Kidney tubule cell (primary cell): ENCODE data around the gene OGFR.
A peak's percentile ranks its signal among the peaks of the same experiment; 100 is the strongest.

Source experiments
- DNase-seq: peaks from one replicate; pipeline ENCODE4 v3.0.0-alpha.2; 2018; ENCODE audit warnings: low spot score

The OGFR gene

GRCh38 chr20:62799873-62800272 is 4.8 kb upstream of the OGFR start:
- no peak for DNase-seq

GRCh38 chr20:62800314-62801259 is 4.0 kb upstream of the OGFR start:
- no peak for DNase-seq

- DNase-seq, result no peak
Observed at GRCh38 chr20:62801284-62802010, 3.2 kb upstream of the OGFR start.

GRCh38 chr20:62802026-62802712 is 2.5 kb upstream of the OGFR start:
- DNase-seq, result no peak

GRCh38 chr20:62804021-62804626 is 511 bp upstream of the OGFR start:
- no peak for DNase-seq

GRCh38 chr20:62805155-62805710 is 598 bp downstream of the OGFR start:
- DNase-seq, result peak; percentile 31

GRCh38 chr20:62805711-62806382 is 1.2 kb downstream of the OGFR start:
- no peak for DNase-seq

- DNase-seq, result no peak
Observed at GRCh38 chr20:62806383-62807050, 1.9 kb downstream of the OGFR start.

- DNase-seq, result no peak
Observed at GRCh38 chr20:62807444-62808210, 3.0 kb downstream of the OGFR start.

GRCh38 chr20:62808211-62808865 is 3.7 kb downstream of the OGFR start:
- DNase-seq, result peak; percentile 55

- DNase-seq, result no peak
Observed at GRCh38 chr20:62809530-62810428, 5.1 kb downstream of the OGFR start.

GRCh38 chr20:62811320-62811719 is 6.7 kb downstream of the OGFR start:
- no peak for DNase-seq

- no peak for DNase-seq
Observed at GRCh38 chr20:62811720-62812119, 7.1 kb downstream of the OGFR start.

- DNase-seq, result no peak
Observed at GRCh38 chr20:62812181-62812906, 7.7 kb downstream of the OGFR start.

GRCh38 chr20:62812907-62813200 is 8.2 kb downstream of the OGFR start:
- DNase-seq, result no peak

GRCh38 chr20:62813588-62813987 is 9.0 kb downstream of the OGFR start:
- no peak for DNase-seq

- DNase-seq, result no peak
Observed at GRCh38 chr20:62814060-62814708, 9.5 kb downstream of the OGFR start.
